Left cardiac atrium (tissue), 4 donors: Measurements from ENCODE around the gene ZFYVE21. TPM values are rescaled to one million over a fixed set of nuclear protein-coding genes. Genes with fewer than 3 reads are reported as not detected.

Experiments
- ATAC-seq, 2 donors: fragments of 200-7000 bp; cut with Tn5 transposase; one replicate each; pipeline ENCODE4 v1.9.1; 2020; ENCODE audit warnings: mild to moderate bottlenecking in 2 of 2, moderate library complexity in 2 of 2
- DNase-seq: peaks from one replicate; pipeline ENCODE4 v3.0.0-alpha.2; 2020
- intact Hi-C, 2 donors: fragments of 100-400 bp; cut with DNase I; formaldehyde crosslinking; loops; one replicate each; pipeline versions ENCODE4 v1.14.1 to v1.15.1; 2022 to 2023
- long read RNA-seq: library from polyadenylated mRNA; unstranded; transcript quantifications from one replicate; pipeline ENCODE4 v2.0.0, GENCODE V29; 2021
- total RNA-seq, 2 donors: library from RNA; stranded (reverse); fragmentation: NEBNext Ultra II Directional; extraction: Animal tissue kit (Norgen Biotek cat#: 25700); gene quantifications; one replicate each; pipeline ENCODE4 v1.2.1, GENCODE V29; 2021
- donor health status: DM: no; HTN: yes; CAD: no.
- donor health status: DM: no; HTN: yes; CAD: no; lungs with severe emphysema.
- donor health status: DM: yes; HTN: yes; CAD: no.
- donor health status: Dilated cardiomyopathy.

Gene ZFYVE21
- total RNA-seq = 10 to 100 TPM; 47.0 to 48.7 TPM
- long read RNA-seq, transcript ZFYVE21-201 (8 exons, 1,521 nt) = minor isoform, 9 of 133 reads
- long read RNA-seq, transcript ZFYVE21-202 (7 exons, 1,383 nt) = major isoform, 117 of 133 reads
- long read RNA-seq, partial matches to known transcripts = 1 of 133 reads
- long read RNA-seq, other reads (novel, unspliced or antisense) = 3 of 133 reads

DNA sequence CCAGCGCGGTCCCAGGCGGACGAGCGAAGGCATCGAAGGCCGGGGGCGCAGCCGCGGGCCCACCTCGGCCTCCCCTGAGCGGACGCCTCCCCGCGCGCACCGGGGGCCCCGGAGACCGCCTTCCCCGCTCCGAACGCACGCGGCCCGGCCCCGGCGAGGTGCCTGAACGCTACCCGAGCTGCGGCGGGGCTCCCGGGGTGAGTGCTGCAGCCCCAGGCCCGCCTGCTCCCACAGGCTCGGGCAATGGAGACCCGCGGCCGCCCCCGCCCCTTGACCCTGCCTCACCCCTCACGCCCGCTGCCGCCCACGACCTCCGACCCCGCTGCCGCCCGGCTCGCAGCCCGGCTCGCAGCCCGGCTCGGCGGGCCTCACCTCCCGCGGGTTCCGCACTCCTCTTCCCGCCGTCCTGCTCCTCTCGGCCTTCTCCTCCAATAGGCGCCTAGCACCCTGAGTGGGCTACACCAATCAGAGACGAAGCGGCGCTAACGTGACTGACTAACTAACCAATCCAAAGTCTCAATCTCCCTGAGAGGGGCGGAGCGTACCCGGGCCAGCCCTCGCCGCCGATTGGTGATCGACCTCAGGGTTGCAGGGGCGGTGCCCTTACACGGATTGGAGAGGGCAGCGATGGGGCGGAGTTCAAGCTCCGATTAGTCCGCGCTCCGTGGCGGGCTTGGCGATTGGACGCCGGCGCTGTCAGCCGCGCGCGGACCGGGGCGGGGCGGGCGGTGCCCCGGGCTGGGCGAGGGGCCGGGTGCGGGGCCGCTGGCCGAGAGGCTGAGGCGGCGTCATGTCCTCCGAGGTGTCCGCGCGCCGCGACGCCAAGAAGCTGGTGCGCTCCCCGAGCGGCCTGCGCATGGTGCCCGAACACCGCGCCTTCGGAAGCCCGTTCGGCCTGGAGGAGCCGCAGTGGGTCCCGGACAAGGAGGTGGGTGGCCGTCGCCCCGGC lies at the start of gene ZFYVE21, which contains the start of gene XRCC3:
TSS of gene ZFYVE21 (plus strand) at position 759 of the 949 bp plus-strand sequence. CDS start at position 791, 32 bp downstream.
TSS of gene XRCC3 (minus strand) at position 400 of the 949 bp plus-strand sequence. CDS start 4,364 bp downstream, outside the sequence.
- intact Hi-C loops = no loop called here
- ATAC-seq (peak; percentile 95), DNase-seq (peak; percentile 100)

DNA sequence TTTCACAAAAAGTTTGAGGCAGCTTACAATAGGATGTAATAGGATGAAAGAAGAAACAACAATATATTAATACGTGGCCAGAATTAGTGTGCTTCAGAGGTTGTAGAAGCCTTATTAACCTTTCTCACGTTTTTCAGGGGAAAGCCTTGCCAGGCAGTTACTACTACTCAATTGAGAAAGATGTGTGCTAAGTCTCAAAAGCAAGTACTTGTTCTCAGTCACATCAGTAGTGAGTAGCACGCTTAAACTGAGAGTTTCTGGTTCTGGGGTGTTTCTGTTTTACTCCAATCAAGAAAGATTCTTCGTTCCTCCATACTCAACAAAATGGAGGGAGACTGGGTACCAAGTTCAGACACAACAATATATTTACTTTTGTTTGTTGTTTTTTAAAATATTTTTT lies 47.9 kb upstream of the ZFYVE21 start:
- no peak for DNase-seq
- intact Hi-C loops = no loop called here

DNA sequence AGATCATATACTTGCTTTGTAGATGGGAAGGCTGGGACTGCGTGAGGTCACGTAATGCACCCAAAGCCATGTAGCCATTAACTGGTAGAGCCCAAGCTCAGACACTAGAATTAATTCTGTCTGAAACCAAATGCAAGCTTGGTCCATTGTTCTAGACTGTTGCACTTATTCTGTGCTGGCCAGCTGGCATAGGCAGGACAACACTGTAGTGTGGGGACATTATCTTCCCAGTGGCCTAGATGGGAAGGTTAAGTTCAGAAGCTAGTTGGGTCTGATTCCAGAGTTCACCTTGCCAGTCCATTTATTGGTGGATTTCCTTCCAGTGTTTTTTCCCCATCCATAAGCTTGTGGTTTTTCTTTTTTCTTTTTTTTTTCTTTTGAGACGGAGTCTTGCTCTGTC lies 47.5 kb upstream of the ZFYVE21 start:
- ATAC-seq = no peak
- intact Hi-C loops = no loop called here
- no peak for DNase-seq

More for the DNA sequence above, 47.9 kb upstream of the ZFYVE21 start:
- ATAC-seq = no peak

DNA sequence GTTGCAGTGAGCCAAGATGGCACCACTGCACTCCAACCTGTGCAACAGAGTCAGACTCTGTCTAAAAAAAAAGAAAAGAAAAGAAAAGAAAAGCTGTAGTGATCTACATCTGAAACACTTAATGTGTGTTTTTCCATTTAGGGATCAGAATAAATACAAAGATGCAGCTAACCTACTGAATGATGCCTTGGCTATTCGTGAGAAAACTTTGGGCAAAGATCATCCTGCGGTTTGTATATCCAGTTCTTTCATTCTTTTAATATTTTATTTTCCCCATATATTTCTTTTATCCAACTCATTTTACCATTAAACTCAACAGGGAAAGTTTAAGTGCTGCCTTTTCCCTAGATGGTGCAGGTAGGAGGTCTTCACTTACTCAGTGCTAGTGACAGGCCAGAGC lies 46.2 kb upstream of the ZFYVE21 start:
- ATAC-seq (no peak), DNase-seq (no peak)
- intact Hi-C loops = no loop called here

DNA sequence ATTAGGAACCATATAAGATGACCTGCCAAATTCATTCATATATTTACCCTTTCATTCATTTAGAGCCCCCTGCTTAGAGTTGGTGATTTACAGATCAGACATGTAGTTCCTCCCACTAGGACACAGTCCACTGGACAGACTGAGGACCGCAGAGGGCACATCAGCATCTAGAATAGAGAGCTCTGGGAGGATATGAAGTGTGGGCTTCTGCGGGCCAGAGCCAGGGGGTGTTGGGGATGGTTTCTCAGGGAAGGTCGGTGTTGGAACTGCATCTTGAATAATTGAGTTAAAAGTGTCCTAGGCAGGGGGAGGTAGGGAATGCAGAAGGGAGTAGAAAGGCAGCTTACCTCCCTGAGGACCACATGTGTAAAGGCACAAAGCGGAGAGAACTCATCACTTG lies 43.7 kb upstream of the ZFYVE21 start:
- ATAC-seq (no peak), DNase-seq (no peak)
- intact Hi-C loops = no loop called here

DNA sequence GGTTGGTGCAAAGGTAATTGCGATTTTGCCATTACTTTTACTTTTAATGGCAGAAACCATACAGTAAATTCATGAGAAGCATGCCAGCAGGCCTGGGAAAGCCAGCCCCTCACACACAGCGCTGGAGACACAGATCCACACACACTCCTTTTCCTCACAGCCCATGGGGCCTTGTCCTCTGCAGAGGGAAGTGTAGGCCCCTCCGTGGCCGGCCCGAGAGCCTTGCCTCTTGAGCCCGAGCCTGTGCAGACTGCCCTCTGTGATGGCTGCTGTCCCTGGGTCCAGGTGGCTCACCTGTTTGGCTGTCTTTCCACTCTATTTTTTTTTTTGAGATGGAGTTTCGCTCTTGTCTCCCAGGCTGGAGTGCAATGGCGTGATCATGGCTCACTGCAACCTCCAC lies 39.7 kb upstream of the ZFYVE21 start:
- intact Hi-C loops = no loop called here
- DNase-seq (no peak), ATAC-seq (no peak)

DNA sequence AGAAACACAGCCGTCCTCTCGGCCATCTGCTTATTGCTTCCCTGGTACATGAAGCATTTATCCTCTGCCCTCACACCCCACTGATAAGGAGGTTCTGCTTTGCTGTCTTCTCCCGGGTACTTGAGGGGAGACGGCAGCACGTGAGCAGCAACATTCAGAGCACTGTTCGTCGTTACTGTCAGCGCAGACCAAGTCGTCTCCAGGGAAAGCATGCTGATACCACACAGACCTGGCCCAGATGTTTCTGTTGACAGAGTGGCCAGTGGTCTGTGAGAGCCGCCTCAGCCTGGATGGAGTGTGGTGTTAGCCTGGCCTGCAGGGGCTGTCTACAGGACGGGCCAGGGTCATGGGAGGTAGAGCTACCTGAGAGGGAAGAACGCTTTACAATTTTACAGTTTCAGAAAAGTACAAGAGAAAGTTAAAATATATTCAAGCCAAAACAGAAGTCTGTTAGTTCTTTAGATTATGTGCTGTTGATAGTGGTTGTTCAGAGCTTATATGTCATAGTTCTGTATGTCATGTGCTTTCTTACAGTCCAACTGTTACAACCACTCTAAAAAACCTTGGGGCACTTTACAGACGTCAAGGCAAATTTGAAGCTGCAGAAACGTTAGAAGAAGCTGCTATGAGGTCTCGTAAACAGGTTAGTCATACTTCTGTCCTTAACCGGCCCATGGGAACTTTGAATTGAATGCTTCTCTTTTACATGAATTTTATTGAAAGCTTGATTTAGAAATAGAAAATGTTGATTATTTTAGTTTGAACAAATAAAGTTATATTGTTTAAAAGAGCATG lies 38.5 kb upstream of the ZFYVE21 start:
- intact Hi-C loops = no loop called here
- no peak for DNase-seq

DNA sequence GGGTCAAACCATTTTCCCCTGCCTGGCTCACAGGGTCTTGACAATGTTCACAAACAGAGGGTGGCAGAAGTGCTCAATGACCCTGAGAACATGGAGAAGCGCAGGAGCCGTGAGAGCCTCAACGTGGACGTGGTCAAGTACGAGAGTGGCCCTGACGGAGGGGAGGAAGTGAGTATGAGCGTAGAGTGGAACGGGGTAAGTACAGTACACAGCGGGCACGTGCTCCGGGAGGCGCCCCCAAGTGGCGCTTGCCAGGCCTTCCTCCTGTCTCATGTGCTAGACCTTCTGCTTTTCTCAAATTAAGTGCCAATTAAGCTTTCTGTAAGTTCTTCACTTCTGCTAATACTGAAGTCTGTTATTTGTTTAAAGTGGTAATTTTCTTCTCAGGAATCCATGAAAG lies 36.3 kb upstream of the ZFYVE21 start:
- intact Hi-C loops = no loop called here
- peak; percentile 41 for DNase-seq

More for the DNA sequence above, 38.5 kb upstream of the ZFYVE21 start:
- ATAC-seq = no peak

DNA sequence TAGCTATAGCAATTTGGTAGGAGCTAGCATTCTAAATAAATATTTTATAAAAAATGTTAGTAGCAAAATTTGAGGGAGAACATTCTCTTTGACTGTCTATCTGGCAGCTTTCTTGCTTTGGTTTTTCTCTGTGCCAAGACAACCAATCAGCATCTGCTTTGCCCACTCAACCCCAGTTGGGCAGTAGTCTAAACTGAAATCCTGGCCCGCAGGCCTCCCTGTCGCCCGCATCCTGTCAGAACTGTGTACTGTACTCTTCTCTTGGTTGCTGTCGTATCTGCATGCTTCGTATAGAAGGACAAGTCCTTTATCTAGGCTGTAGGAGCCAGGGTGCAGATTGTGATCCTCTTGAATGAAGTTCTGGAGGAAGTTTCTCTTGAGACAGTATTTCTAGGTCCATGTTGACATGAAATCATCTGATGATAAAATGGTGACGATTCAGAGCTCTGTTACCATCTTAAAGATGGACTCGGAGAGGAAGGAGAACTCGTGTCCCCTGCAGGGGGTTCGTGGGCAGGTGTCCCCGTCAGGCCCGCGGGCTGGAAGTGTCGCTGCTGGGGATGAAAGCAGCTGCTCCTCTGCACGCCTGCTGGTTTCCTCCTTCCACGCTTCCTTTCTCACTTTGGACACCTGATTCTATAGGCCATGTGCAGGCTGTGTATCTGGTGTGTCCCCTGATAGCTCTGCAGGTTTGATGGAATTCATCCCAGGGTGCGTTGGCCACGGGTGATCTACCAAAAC lies 34.9 kb upstream of the ZFYVE21 start:
- DNase-seq (no peak), ATAC-seq (no peak)
- intact Hi-C loops = no loop called here

More for the DNA sequence above, 36.3 kb upstream of the ZFYVE21 start:
- ATAC-seq = peak; percentile 66 to 74

DNA sequence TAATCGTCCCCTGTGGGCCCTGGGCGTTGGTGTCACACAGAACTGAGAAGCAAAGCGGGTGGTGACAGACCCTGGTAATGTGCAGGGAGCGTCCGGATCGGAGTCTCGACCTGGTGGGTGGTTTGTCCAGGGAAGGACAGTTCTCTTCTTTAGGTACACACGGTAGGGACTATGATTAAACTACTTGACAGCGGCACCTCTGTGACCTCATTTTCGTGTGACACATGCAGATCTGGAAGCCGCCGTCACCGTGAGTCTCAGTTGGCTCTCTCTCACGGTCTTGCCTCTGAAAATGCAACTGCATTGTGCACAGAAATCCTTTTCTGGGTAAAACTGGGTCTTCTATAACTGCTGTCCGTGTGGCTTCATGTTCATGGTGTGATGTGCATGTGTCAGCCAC lies 32.5 kb upstream of the ZFYVE21 start:
- no peak for ATAC-seq

DNA sequence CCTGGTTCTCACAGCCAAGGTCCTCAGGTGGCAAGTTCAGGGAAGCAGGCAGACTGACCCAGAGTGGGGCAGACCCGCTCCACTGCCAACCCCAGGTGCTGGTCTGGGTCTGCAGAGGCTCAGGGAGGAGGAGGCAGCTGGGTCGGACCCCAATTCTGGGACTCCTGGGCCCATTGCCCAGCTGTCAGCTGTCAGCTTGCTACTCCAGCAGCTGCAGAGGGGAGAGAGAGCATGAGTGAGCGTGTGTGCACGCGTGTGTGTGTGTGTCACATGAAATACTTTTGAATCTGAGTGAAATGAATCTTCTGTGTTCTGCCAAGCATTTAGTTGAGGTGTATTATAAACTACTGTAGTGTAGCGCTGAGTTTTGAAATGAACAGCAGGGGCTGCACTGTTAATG lies 31.1 kb upstream of the ZFYVE21 start:
- intact Hi-C loops = no loop called here
- DNase-seq = no peak

More for the DNA sequence above, 32.5 kb upstream of the ZFYVE21 start:
- no peak for DNase-seq
- intact Hi-C loops = no loop called here

DNA sequence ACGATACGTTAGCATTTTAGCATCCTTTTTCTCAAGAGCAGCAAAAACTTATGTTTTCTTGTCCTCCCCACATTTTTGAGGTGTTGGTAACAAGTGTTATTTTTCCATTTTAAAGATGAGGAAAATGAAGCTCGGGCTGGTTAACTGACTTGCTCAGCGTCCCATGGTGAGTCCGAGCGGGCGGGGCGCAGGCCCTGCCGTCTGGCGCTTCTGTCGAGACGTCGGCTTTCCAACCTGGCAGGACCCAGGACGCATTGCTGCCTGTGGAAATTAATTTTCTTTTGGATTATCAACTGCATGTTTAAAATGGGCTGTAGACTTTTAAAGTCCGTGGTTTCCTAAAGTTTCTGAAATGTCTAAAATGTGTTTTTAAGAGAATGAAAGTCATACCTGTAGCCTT lies 30.7 kb upstream of the ZFYVE21 start:
- DNase-seq (no peak), ATAC-seq (no peak)
- intact Hi-C loops = no loop called here

More for the DNA sequence above, 31.1 kb upstream of the ZFYVE21 start:
- peak in 1 of 2 donors; percentile 11 for ATAC-seq

DNA sequence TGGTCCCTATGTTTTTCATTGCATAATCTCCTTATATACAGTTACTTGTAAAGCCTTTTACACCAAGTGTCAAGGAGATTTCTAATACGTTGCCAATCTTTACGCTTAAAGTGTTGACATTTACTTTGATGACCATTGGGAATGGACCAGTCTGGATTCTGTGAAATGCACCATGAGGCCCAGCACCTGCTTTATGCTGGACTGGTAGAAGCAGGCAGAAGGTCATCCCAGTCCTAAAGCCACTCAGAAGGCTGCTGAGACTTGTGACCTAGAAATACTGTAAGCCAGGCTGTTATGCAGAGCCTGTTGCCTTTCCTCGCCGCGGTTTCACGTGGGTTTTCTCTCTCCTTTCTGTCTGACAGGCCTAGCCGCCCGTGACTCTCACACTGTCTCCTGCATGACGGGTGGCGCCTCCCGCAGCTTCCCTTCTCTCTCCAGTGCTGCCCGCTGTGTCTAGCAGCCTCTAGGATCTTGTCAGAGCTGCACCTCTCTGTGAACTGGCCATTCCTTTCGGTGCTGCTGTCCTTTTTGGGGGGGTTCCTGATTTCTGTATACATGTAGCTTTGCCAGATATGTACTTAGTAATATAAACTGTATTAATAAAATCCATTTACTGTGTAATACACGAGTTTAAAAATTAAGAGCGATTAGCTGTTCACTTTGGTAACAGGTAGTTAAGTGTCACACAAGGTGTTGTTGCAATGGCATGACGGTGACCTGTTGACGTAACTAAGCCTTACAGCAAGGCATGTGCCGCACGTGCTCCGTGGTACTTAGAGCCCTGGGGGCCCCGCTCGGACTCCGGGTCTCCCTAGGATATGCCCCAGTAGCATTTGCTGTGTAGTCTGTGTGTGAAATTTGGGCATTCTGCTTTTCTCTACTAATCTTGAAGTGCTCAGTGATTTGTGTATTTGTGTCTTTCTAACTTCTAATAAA lies 30.1 kb upstream of the ZFYVE21 start:
- peak in 1 of 2 donors; percentile 68 for ATAC-seq

DNA sequence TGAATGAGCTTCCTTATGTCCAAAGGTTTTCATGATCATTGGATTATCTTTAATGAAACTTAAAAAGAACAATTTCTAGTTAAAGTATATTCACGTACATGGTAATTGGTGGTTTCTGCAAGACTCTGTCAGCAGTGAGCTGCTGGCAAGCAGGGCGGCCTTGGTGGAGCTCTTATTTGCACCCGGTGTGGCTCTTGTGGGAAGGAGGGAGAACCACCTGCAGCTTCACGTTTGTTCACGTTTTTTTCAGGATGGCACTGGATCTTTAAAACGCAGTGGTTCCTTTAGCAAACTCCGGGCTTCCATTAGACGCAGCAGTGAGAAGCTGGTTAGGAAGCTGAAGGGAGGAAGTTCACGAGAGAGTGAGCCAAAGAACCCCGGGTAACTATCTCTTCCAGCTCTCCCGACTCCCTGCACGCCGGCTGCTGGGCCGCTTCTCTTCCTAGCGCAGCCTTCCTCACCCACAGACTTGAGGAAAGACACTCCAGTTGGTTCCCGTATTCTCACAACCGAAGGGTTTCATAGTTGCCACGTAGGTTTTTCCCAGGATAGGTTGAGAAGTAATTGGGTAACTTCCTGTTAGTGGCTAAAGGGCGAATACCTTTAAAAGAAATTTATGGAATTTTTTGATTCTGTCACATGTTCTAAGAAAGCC lies 28.7 kb upstream of the ZFYVE21 start:
- intact Hi-C loops = no loop called here

More for the DNA sequence above, 30.1 kb upstream of the ZFYVE21 start:
- intact Hi-C loops = no loop called here
- no peak for DNase-seq

DNA sequence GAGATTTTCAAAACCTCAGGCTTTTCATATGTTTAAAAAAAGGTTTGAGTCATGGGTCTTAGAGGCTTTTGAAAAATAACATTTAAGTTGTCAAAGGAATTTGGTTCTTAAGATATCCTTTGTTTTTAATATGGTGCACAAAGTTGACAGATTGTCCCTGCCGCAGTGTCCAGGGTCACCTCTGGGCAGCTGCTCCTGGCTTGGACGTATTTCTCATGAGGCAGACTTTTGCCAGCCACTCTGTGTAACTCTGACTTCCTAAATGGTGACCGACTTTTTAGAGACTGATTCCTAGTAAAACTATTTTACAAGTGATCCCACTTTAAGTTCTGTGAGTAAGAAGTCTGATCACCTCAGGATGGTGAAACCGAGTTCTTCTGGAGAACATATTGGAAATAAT lies 27.9 kb upstream of the ZFYVE21 start:
- DNase-seq = no peak
- intact Hi-C loops = no loop called here
- ATAC-seq = no peak

More for the DNA sequence above, 28.7 kb upstream of the ZFYVE21 start:
- ATAC-seq (peak; percentile 6 to 12), DNase-seq (no peak)

DNA sequence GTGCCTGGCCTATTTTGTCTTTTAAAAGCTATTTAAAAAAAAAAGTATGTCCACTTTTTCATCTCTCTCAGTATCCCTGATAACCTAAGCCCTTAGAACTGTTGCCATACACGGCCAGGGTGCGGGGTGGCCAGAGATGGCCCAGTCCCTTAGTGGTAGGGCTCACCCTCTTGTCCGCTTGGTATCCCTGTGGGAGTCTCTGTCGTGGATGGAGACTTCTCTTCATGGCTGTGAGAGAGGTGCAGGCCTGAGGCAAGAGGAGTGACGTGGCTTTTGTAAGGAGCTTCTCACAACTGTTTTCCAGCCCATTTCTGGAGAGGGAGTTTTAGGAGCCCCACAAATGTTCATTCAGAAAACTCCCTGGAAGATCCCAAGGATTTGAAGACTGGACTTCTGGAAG lies 27.2 kb upstream of the ZFYVE21 start:
- no peak for DNase-seq
- intact Hi-C loops = no loop called here
- ATAC-seq = no peak
